ENCODE measurements around the gene TSPAN32.

- TF ChIP-seq CTCF (conservative IDR thresholded peaks at IDR 0.05 in 1 of 2, IDR thresholded peaks at IDR 0.05 in 1 of 2; ENCODE audit: low read depth in 1 of 2, low read length in 2 of 2) (no peak), EZH2 (IDR thresholded peaks at IDR 0.05; ENCODE audit: low read length, missing control alignments) (no peak)
These were observed 29.6 kb downstream of the TSPAN32 start for GRCh38 chr11:2331404-2331803.

Data from fibroblast of lung (primary cell).